Stimulated activated CD4-positive, alpha-beta T cell treated with anti-CD3 and anti-CD28 coated beads, Interleukin-4, amount 100 ng/mL, for 24 hours (primary cell): ENCODE data around the gene ACIN1.

Experiments used
- DNase-seq: peaks from one replicate; pipeline ENCODE4 v3.0.0-alpha.2; 2020

ACIN1 gene

DNA sequence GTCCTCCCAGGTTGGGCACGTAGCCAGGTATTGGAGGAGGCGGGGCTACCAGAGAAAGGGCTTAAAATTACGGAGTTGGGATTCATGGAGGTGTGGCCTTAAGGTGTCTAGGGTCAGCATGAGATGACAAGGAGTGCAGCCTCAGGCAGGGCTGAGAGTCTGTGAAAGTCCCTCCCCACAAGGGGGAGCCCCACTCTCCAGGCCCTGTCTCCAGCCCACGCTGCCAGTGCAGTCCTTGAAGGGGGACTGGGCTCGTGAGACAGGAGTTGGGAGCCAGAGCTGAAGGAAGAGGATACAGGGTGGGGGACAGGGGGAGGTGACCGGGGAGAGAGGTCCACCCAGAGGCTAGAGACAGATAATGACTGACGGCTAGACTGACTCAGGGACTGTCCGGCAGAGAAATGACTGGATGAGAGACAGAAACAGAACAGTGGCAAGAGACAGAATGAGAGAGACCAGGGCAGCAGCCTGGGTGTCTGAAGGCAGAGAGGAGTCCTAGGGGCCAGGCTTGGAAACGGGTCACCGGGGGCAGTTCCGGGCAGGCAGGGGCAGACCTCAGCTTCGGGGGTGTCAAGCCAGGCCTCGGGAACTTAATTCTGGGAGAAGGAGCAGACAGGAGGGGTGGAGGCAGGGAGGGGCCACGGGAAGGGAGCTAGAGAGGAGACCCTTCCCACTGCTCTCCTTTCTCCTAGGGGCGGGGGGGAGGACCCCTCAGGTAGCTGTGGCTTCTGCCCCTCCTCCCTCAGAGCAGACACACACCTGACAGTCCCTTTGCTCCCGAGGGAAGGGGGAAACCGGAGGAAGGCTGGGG is 38.6 kb downstream of the ACIN1 start:
- peak; percentile 72 for DNase-seq

DNA sequence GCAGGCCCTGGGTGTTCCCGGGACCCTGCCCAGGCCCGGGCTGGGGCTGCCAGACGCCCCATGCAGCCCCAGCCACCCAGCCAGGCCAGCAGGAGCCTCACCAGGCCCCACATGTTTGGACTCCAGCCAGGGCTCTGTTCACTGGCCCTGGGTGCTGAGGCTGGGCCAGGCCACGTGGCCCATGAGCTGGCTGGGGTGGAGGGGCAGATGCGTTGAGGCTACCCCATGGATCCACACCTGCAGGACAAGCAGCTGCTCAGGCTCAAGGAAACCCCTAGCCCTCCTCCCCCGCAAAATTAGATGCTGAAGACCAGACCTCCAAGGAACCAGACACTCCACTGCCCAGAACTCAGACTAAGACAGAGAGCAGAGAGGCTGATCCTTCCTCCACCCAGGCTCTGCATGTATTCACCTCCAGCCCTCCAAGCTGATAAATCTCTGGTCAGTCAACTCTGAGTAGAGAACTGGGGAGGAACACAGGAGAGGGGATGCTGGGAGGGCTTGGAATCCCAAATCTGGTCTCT is 39.3 kb downstream of the ACIN1 start:
- DNase-seq: no peak

DNA sequence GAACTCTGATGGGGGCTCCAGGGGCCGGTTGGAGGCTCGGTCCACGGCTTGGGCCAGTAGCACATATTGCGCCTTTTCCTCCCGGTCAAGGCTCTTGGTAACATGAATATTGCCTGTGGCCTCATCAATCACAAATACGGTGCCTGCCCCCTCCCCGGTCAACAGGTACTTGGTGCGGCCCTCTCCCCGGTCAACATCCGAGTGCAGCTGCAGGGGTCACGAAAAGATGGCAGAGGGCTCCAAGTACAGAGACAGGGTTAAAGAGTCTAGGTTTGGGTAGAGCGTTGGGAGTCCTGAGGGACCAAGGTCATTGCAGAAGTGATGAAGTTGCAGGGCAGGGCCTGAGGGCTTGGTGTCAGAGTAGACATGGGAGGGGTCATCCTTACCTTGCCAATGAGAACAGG is 39.8 kb downstream of the ACIN1 start:
- no peak for DNase-seq

DNA sequence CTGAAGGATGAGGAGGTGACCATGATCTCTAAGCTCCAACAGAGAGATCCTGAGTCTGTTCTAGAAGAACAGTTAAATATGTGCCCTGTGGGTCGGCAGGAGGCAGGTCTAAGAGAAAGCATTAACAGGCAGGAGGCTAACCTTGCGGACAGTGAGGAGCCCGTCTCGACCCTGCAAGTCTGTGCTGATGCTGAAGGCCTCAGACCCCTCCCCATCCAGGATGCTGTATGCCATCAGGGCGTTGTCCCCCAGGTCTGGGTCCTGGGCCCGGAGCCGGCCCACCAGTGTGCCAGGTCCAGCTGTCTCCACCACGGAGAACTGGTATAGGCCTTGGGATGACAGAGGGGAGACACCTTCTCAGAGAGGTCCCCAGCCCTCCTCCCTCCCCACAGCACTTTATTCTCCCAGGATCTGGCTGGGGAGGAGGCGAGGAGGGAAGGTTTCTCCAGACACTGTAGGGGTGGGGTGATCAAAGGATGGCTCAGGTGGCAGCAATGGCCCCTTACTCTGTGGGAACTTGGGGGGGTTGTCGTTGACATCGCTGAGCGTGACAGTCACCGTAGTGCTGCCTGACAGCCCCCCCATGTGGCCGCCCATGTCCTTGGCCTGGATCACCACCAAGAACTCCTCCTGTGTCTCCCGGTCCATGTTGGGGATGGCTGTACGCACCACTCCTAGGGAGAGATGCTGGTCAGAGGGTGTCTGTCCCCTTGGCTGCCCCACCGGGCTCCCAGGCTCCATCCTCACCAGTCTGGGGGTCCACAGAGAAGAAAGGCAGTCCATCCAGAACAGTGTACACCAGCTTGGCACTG is 40.7 kb downstream of the ACIN1 start:
- DNase-seq: peak; percentile 29

DNA sequence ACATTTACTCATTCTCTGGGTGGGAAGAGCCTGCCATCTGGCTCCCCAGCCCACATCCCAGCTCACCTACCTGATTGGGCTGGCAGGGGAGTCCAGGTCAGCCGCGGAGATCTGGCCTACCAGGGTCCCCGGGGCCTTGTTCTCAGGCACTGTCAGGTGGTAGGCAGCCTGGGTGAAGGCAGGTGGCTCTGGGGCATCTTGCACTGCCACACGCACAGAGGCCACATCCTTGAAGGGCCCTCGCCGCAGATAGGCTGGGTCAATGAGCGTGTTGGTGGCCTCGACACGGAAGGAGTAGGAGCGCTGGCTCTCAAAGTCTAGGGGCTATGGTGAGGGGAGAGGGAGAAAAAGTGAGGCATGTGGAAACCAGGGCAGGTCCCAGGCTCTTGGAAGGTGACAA is 41.5 kb downstream of the ACIN1 start:
- DNase-seq: no peak

DNA sequence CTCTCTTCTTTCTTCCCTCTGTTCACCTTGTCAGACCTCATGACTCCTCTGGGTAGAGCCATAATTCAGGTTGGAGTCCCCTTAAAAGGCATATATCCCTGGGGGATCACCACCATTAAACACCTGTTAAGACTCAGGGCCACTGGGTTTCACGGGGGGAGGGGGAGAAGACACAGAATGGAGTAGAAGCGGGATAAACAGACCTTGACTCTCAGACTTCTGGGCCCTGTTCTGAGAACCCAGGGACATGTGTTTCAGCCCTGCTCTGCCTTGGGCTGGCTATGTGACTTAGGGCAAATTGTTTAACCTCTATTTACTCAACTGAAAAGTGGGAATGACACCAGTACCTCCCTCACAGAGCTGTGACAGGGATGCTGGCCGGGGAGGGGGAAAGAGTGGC is 42.3 kb downstream of the ACIN1 start:
- no peak for DNase-seq

DNA sequence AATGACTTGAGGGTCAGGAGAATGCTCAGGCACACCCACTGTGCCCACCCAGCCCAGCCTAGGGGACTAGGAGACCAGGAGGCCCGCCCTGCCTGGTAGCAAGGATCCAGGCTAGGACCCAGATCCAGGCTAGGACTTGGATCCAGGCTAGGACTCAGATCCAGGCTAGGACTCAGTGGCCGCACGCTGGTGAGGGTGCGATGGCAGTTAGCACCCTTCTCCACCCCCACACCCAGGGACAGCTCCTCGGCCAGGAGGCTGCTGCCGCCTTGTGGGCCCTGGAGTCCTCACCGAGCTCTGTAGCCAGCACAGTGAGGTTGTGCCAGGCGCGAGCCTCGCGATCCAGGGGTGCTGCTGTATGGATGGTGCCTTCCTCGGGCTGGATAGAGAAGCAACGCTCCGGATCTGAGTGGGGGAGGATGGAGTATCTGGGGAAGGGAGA is 42.7 kb downstream of the ACIN1 start:
- DNase-seq: no peak

DNA sequence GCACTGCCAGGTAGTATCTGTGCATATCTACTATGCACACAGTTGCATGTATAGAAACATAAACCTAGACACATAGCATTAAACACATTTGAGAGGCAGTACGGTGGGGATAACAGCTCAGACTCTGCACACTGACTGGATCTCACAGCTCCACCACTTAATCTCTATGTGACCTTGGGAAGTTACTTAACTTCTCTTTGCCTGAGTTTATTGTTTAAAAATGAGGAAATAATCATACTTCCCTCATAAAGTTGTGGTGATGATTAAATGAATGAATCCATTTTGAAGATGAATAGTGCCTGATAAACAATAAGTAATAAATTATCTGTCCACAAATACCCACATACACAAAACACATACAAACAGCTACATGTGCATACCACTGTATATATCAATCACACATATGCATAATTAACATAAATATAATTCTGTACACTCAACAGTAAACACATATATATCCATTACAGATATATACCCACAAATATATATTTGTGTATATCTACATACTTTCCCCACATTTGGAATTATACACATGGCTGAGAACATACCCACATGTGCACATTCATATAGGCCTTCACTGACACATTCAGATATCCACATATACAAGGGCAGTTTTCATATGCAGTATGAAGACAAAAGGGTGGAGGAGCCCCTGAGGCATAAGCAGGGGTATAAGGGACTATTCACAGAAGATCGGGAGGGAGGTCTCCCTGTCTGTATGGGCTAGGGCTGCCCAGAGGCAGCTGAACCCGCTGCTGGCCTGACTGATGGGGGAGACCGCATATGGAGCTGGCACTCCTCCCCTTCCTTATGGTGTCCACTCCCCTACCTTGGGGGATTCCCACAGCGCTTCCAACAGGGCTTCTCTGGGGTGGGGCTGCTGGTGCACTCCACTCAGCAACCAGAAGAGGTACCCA is 43.5 kb downstream of the ACIN1 start:
- no peak for DNase-seq

DNA sequence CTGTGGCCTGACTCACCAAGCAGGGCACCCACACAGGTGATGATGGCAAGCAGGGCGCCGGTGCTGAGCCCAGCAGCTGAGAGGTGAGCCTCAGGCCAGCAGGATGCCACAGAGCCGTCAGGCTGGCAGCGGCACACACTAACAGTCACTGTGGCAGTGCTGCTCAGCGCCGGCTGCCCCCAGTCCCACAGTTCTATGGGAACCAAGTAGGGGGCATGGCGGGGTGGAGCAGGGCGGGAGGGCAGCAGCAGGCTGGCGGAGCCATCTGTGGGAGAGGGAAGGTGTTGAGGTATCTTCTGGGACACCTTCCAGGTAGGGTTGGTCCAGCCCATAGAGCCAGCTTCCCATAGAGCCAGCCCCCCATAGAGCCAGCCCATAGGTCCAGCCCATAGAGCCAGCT is 45.9 kb downstream of the ACIN1 start:
- DNase-seq: no peak

DNA sequence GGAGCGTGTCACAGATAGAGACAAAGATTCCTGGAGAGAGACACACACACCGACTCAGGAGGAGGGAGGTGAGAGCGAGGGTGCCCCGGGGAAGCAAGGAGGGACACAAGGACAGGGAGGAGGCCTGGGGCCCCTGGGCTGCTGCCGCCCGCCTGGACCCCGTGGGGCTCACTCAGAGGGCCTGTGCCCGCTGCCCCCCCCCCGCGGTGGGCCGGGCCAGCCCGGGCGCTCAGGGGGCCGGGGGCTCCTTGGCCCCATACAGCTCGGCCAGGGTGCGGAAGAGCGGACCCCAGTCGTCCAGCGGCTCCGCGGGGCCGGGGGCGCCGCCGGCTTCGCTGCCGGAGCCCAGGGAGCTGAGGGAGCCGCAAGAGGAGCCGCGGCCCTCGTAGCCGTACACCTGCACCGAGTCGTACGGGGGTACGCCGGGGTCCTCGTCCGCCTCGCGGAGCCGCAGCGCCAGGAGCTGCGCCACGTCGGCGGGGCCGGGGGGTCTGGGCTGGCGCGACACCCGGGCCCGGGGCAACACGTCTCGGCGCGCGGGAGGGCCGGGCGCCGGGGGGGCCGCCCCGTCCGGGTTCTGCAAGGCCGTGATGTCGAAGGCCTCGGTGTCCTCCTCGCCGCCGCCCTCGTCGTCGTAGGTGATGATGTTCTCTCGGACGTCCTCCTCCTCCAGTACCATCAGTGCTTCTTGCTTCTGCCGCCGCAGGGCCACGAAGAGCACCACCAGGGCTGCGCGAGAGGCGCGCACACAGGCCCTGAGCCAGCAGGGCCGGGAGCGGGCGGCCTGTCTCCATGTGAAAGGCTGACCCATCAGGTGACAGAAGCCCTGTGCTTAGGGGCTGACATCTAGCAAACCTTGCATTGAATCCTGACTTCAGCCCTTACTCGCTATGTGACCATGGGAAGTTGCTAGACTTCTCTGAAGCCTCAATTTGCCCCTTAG is 46.9 kb downstream of the ACIN1 start:
- DNase-seq: no peak

DNA sequence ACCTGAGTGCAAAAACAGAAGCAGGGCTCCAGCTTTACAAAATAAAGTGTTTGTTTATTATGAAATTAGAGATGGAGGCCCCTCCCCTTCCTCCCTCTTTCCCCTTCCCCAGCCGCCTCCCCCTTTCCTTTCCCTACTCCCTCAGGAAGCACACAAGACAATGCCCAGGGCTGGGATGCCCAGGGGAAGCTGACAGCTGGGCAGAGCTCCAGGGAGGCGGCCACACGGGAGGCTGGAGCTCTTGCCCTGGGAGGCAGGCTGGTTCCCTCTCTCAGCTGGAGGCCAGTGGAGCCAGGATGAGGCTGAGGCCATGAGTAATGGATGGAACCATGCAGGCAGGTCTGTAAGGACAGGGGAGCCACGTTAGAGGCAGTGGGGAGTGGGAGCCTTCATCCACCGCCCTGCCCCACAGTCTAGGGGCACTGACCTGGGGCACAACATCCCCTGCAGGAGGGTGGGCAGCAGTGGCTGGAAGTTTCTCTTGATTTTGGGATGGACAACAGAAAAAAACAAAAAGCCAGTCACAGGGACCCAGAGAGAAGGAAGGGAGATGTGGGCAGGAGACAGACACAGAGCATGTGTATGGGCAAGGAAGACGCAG is 47.8 kb downstream of the ACIN1 start:
- no peak for DNase-seq

DNA sequence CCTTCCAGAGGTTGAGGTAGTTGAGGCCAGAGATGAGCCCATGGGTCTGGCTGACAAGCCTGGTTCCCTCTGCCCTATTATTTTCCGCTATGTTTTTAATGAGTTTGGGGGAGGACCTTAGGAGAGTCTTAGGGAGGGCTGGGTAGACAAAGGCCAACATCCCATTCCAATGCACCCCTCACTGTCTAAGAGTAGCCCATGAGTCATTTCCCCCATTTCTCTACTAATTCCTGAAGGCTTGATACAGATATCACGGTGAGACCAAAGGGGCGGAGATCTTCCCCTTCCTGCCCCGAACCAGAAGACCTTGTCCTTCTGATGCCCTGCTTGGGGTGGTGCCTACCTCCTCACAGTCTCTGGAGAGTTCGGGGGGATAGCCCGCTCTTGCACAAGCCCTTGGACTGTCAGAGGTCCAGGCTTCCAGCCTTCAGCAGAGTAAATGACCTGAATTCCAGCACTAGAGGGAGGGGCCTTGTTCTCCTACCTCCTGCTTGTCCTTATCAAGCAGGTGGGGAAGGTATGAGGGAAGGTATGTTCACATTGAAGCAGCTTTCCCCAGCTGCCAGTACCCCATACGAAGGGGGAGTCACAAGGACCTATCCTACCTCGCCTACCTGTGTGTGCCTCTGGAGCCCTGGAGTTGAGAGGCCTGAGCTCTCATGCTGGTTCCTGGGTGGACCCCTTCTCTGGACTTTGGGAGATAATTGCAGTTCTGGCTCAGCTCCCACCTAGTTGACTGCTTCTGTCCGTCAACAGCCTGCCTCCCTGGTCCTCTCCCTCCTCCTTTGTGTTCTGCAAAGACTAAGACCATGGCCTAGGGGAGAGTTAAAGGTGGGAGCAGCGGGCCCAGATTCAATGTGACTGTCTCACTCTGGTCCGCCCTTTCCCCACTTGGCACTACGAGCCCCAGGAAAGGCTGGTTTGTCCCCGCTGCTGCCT is 49.2 kb downstream of the ACIN1 start:
- no peak for DNase-seq

DNA sequence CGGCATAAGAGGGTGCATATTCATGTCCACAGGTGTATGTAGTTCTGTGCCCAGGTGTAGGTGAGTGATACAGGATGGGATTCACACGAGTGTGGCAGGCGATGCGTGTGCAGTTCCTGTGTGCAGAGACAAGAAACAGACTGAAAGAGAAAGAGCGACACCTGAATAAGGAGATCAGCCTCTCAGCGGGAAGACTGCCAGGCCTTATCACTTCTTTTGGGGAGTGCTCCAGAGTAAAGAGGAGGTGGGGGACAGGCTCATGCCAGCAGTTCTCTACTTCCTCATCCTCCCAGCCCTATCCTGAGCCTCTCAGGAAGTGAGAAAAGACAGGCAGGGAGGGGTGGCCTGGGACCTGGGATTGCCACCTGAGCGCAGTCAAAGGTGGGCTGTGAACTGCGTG is 50.1 kb downstream of the ACIN1 start:
- DNase-seq: no peak

DNA sequence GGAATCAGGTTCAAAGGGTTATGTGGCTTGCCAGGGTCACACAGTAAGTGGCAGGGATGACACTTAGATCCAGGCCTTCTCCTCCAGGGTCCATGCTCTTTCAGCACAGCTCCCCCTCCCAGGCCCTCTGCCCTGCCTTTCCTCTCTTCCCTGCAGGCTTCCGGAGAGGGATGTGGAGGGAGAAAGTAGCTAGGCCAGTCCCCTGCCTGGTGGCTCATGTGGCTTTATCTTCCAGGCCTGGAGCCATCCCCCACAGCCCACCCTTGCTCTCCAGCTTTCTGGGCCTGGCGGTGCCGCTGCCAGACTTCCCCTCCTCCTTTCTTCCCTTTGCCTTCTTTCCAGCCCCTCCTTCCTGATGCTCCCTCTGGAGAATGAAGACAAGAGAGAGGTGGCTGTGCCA is 51.2 kb downstream of the ACIN1 start:
- DNase-seq: no peak

DNA sequence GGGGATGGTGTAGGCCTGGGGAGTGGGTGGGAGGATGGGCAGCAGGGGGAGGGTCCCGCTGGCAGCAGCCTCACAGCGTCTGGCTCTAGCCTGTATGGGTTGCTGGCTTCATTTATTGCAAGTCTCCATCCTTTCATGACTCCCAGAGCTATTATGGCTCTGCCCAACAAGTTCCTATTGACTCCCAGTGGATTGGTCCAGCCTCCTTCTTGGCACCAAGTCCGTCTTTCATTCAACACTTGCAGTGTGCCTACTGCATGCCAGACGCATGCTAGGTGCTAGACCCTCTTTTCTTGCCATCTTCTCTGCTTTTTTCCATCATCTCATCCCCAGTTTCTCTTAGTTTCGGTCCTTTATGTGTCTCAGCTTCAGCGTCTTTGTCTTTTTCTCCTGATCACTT is 51.8 kb downstream of the ACIN1 start:
- DNase-seq: no peak

DNA sequence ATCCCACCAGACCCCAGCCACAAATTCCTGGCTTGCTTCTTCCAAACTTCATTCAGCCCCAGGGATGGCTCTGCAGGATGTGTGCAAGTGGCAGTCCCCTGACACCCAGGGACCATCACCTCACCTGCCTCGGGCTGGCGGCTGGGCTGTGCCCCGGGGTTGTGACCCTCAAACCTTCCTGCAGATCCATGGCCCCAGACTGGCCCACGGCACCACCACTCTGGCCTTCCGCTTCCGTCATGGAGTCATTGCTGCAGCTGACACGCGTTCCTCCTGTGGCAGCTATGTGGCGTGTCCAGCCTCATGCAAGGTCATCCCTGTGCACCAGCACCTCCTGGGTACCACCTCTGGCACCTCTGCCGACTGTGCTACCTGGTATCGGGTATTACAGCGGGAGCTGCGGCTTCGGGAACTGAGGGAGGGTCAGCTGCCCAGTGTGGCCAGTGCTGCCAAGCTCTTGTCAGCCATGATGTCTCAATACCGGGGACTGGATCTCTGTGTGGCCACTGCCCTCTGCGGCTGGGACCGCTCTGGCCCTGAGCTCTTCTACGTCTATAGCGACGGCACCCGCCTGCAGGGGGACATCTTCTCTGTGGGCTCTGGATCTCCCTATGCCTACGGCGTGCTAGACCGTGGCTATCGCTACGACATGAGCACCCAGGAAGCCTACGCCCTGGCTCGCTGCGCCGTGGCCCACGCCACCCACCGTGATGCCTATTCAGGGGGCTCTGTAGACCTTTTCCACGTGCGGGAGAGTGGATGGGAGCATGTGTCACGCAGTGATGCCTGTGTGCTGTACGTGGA is 52.6 kb downstream of the ACIN1 start, which contains the start of gene PSMB11:
Gene PSMB11, plus strand, starts transcription at position 51 of the 804 bp plus-strand sequence. Its CDS starts 14 bp downstream, at position 65.
- DNase-seq: no peak

DNA sequence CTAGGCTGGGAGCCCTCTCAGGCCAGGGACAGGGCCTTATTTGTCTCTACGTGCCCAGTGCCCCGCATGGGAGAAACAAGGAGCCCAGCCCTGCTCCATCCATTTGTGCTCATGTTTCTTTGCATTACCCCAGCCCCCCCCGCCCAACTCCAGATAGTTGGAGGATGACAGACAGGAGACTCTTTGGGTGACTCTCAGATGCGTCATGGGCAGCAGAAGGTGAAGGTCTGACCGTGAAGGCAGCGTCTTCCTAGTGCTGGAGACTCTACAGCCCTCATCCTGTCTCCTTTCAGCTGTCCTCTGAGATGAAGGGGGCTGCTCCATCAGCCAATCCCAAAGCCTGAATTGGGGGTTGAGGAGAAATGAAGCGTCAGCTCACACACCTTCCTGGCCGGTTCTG is 53.2 kb downstream of the ACIN1 start:
- DNase-seq: no peak

DNA sequence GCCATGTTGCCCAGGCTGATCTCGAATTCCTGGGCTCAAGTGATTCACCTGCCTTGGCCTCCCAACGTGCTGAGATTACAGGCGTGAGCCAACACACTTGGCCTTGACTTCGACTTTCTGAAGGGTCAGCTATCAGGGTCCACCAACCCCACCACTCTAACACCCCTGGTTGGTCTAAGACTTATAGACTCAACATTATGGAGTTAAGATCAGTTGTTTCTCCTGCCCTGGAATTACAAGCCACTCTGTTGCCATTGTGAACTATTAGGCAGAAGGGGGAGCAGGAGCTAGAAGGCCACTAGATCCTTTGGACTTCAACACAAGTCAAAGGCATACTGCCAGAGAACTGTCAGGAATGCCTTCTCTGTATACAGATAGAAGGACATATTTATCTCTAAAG is 54.8 kb downstream of the ACIN1 start:
- DNase-seq: no peak
